GM21825 (cell line): ENCODE data around the gene NKX1-1.
"Not testable (repeated sequence)": the region's sequence is repeated elsewhere in the genome, so short reads cannot be mapped to it uniquely, and the experiment has no call there.

Experiments used
- ATAC-seq: cut with Tn5 transposase; IDR thresholded peaks from one replicate; pipeline ENCODE4 v1.9.1; 2021; ENCODE audit warnings: mild to moderate bottlenecking, moderate library complexity; ENCODE audit not compliant: unreplicated experiment

The NKX1-1 gene

GRCh38 chr4:1375051-1375721, 31.1 kb downstream of the NKX1-1 start:
- ATAC-seq = no peak

GRCh38 chr4:1374706-1375045, 31.6 kb downstream of the NKX1-1 start:
- no peak for ATAC-seq

- no peak for ATAC-seq
Observed at GRCh38 chr4:1373892-1374705, 32.1 kb downstream of the NKX1-1 start.

DNA sequence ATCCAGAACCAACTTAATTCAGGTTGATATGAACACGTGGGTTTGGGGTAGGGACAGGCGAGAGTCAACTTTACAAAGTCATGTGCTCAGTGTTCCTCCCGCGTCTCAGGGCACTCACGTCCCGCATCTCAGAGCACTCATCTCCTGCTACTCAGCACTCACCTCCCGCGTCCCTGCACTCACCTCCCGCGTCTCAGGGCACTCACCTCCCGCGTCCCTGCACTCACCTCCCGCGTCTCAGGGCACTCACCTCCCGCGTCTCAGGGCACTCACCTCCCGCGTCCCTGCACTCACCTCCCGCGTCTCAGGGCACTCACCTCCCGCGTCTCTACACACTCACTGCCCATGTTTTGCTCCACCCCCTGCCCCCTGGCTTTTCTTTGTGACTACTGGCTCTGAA, 33.7 kb downstream of the NKX1-1 start:
- ATAC-seq = not testable (repeated sequence)

GRCh38 chr4:1371176-1372165, 34.8 kb downstream of the NKX1-1 start:
- no peak for ATAC-seq

DNA sequence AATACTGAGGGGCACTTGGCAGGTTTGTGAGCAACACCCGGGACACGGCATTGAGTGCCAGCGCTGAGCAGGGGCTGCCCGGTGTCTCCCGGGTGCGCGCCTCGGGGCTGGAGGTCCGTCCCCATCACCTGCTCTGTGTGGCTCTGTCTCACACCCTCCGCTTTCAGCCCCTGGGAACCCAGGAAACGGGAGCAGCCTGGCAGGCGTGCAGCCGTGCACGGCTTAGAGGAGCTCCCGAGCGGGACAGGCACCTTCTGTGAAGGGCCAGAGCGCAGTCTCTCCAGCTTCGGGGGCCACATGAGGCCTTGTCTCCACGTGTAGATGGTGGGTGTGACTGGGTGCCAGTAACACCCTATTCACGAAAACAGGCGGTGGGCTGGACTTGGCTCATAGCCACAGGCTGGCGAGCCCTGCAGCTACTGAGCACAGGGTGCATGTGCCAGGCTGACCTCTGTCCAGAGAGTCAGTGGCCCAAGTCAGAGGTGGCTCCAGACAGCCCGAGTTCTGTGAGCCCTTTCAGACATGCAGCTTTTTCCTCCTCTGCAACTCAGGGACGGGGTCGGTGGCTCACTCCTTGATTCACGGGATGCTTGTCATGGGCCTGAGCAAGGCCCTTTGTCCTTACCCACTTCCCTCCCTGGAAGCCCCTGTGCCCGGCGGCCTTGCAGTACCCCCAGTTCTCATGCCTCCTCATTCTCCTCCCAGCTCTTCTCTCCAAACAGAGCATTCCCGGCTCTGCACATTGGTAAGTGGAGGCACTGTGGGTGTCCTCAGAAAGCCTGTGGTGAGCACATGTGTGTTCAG, 35.7 kb downstream of the NKX1-1 start:
- no peak for ATAC-seq

DNA sequence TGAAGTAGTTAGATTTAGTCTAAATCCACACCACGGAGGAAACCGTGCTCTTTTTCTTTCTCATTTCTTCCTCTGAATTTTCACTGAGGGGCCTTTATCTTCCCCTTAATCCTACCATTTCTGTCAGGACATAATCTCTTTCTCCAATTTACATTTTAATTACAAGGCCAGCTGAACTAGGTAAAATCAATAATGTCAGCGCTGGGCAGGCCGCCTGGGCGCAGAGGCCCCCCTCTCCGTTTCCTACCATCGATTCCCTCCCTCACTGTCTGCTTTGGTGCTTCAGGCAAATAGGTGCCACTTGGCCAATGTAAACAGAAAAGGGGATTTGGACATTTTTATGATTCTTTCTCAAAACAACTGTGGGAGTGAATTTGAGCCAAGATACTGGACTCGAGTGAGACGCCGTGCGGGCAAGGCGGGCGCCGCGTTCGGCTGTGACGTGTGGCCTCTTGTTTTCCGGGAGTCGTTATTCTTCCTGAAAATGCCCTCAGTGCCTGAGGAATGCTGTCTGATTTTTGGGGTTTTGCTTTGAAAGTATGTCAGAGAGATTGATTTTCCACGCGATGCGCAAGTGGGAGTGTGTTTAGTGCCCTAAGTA, 36.7 kb downstream of the NKX1-1 start:
- no peak for ATAC-seq

GRCh38 chr4:1369091-1369450, 37.2 kb downstream of the NKX1-1 start:
- no peak for ATAC-seq

DNA sequence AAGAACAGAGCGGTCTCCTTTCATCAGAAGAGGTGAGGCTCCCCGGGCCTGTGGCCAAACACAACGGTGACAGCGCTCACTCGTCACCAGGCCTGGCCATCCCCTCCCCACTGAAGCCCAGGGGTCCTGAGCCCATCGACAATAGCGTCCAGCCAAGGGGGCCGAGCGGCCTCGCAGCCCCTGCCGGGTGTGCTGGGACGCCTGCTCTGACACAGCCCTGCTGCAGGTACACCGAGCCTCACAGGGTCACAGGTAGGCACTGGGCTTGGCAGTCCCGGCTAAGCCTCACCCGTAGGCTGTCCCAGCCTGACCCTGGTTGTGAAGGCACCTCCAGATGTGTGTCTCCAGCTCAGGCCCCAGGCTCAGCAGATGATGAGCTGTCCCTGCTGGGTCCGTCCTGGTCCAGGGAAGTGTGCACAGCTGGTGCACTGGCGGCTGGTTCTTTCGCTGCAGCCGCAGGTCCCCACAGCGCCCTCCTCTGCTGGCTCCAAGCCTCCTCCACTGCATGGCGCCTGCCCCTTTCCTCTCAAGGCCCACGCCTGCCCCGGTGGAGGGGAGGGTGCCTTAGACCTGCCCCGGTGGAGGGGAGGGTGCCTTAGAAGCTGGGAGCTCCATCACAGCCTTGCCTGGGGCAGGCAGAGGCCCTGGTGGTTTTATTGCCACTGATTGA, 37.7 kb downstream of the NKX1-1 start:
- ATAC-seq = no peak

DNA sequence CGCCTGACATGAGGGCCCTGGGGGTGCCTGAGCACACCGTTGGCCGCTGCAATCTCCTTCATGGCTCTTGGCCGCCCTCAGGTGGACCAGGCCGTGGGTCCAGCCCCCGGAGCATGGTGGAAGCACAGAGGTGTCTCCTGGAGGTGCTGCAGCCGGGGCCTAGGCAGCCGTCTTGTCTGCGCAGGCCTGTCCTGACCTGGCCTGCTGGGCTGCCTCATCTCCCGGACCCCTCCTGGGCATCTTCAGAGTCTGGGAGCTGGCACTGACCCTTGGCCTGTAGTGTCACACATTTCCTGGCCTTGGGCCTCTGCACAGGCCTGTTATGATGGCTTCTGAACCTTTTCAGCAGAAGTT, 38.3 kb downstream of the NKX1-1 start:
- no peak for ATAC-seq

DNA sequence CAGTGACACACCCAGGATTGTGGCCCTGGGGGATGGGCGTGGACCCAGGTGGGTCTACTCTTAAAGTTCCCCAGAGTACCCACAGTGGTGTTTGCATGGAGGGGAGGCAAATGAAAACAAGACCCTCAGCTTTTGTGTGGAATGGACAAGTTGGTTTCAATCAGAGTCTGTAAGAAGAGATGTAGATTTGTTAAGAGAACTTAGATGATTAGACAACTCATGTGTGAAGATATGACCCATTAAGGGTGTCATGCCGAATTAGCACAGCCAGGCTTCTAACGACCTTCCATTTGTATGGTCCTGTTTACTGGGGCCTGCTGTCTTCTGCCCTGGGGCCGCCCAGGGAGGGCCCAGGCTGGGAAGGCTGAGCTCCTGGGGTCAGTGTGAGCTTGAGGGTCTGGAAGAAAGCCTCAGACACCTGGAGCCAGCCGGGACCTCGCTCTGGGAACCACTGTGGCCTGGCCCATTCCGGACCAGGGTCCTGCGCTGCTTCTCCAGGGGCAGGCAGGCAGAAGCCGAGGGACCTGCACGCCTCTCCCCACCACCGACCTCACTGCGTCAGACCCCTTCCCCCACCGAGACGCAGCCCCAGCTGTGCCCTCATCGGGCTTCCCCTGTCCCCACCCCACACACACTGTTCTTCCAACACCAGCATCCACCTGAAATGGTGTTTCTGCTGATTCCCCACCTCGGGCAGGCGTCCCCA, 38.9 kb downstream of the NKX1-1 start:
- no peak for ATAC-seq

DNA sequence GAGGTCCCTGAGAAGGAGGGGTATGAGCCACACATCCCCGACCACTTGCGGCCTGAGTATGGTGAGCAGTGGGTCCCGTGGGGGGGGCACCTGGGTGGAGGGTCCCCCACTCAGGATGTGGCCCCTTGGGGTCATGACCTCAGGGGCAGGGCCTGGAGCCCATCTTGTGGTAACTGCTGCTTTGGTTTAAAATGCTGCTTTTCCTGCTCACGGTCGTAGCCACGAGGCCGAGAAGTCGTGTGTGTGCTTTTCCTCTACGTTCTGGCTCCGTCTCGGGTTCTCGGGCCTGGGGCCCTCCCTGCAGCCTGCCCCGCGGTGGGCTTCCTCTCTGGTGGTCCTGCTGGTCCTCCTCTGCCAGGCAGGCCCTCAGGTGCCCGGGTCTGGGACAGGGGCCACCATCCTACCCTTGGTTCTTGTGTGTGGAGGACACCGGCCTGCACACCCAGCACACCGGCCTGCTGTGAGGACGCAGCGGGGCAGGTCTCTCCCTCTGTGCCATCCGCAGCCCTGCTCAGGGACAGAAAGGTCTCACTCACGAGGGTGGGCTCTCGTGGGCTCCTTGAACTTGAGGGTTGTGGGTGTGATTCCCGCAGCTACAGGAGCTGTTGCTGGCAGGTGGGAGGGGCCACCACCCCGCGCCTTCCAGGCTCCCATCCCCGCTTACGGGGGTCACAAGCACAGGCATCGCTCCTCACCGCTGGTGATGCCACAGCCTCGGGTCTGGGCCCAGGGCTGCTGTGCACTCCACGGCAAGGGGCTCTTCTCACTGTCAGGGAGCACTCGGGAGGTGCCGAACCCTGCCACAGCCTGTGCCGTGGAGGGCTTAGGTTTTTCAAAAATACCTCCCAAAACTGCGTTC, 39.6 kb downstream of the NKX1-1 start:
- no peak for ATAC-seq

DNA sequence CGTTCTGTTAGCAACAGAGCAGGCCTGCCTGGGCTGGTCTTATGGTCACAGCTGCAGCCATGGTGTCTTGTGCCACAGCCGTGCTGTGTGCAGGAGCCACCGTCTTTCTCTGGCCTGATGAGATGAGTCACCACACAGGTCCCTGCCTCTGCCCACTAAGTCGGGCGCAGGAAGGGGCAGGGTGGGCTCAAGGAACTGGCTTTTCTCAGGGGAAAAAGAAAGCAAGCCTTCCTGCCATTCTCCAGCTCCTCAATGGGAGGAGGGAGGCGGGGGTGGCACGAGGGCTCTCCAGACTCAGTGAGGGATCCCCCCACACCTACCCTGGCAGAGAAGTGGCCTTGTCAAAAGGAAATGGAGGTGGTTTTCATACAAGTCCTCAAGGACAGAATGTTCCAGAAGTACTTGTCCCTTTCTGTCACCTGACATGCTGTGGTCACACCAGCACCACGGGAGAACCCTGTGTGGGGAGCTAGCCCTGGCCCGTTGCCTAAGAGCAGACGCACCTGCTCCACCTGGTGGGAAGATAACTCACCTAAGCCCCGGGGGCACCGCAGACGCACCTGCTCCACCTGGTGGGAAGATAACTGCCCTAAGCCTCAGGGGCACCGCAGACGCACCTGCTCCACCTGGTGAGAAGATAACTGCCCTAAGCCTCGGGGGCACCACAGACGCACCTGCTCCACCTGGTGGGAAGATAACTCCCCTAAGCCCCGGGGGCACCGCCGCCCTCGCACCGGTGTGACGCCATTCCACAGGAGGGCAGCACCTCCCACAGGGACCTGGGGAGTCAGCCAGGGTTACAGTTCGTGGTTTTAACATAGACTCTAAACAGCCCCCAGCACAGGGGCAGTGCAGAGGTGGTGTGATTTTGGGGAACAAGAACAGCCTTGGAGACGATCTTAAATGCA, 40.7 kb downstream of the NKX1-1 start:
- ATAC-seq = no peak

GRCh38 chr4:1364748-1365147, 41.5 kb downstream of the NKX1-1 start:
- no peak for ATAC-seq

GRCh38 chr4:1364217-1364616, 42.0 kb downstream of the NKX1-1 start:
- no peak for ATAC-seq

DNA sequence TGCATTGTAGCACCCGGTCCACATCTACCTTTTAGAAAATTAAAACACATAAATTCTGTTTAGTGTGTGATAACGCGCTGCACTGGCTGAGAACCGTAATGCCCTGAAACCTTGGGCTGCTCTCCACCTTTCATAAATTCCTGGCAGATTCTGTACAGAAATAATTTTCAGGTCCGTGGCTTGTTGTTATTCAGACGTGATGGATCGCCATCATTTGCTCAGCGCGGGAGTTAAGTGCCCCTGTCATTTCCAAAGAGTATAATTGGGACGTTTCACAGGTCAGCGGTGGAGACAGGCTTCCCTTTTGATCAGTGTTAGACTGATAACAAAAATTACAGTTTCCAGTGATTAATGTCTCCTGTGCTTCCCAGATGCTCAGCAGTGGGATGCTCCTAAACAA, 42.7 kb downstream of the NKX1-1 start:
- ATAC-seq = no peak

DNA sequence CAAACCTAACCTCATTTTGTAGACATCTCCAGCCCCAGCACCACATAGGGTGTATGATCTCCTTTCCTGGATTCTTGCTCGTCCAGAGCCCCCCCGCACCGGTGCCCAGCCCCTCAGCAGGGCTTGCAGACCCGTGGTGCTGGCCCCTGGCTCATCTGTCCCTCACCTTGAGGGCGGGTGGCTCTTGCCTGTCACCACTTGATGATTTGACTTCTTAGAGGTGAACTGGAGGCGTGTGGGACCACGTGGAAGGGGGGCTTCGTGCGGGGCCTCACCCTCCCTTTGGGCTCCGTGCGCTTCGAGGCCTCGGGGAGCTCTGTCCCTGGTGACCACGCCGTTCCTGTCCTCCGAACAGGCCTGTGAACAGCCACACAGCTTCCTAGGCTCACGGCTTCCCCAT, 43.7 kb downstream of the NKX1-1 start:
- no peak for ATAC-seq
